AG04449 (cell line): Measurements from ENCODE around the gene PHF21B.

ENCODE experiments used
- CTCF ChIA-PET: fragments of 350-600 bp; formaldehyde crosslinking; extraction: SDS; loops from one replicate; lab custom pipeline; 2021; ENCODE audit warnings: antibody characterized with exemption; lab: Yijun Ruan, JAX
- POLR2A ChIA-PET: fragments of 400-600, 350-600 bp; formaldehyde crosslinking; extraction: SDS; loops from one replicate; lab custom pipeline; 2020; ENCODE audit warnings: antibody characterized with exemption, inconsistent platforms; lab: Yijun Ruan, JAX
- DNase-seq: peaks from one replicate; pipeline ENCODE4 v3.0.0-alpha.2; 2010; ENCODE audit warnings: low read depth, low spot score
- H3K4me3 ChIP-seq: 2 replicates; pipeline ENCODE4 v1.5.1; 2011; ENCODE audit warnings: low read depth, mild to moderate bottlenecking, control low read depth, low read length
- TF ChIP-seq, protein P1 (sequence below): IDR thresholded peaks from one replicate; pipeline ENCODE4 v1.5.1; 2011; ENCODE audit warnings: mild to moderate bottlenecking, moderate library complexity, low read length, control low read depth, inconsistent platforms; ENCODE audit not compliant: insufficient read depth; ENCODE audit errors: missing control alignments

Gene PHF21B

DNA sequence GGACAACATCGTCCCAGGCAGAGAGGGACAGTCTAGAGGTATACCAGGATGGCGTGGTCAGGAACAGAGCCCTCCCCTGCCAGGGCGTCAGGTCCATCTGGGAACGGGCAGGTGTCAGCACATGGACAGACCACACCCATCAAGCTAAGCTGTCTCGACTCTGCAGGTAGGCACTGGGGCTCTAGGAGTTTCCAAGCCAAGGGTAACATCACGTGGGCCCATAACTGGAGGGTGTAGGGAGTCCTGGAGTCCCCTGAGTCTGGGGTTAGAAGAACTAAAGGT is 75.4 kb downstream of the PHF21B start:
- TF ChIP-seq, protein P1, sequence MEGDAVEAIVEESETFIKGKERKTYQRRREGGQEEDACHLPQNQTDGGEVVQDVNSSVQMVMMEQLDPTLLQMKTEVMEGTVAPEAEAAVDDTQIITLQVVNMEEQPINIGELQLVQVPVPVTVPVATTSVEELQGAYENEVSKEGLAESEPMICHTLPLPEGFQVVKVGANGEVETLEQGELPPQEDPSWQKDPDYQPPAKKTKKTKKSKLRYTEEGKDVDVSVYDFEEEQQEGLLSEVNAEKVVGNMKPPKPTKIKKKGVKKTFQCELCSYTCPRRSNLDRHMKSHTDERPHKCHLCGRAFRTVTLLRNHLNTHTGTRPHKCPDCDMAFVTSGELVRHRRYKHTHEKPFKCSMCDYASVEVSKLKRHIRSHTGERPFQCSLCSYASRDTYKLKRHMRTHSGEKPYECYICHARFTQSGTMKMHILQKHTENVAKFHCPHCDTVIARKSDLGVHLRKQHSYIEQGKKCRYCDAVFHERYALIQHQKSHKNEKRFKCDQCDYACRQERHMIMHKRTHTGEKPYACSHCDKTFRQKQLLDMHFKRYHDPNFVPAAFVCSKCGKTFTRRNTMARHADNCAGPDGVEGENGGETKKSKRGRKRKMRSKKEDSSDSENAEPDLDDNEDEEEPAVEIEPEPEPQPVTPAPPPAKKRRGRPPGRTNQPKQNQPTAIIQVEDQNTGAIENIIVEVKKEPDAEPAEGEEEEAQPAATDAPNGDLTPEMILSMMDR = no peak
- H3K4me3 ChIP-seq = no peak overlapping the region
- no peak for DNase-seq
- CTCF ChIA-PET = no interaction called here
- POLR2A ChIA-PET = no interaction called here

DNA sequence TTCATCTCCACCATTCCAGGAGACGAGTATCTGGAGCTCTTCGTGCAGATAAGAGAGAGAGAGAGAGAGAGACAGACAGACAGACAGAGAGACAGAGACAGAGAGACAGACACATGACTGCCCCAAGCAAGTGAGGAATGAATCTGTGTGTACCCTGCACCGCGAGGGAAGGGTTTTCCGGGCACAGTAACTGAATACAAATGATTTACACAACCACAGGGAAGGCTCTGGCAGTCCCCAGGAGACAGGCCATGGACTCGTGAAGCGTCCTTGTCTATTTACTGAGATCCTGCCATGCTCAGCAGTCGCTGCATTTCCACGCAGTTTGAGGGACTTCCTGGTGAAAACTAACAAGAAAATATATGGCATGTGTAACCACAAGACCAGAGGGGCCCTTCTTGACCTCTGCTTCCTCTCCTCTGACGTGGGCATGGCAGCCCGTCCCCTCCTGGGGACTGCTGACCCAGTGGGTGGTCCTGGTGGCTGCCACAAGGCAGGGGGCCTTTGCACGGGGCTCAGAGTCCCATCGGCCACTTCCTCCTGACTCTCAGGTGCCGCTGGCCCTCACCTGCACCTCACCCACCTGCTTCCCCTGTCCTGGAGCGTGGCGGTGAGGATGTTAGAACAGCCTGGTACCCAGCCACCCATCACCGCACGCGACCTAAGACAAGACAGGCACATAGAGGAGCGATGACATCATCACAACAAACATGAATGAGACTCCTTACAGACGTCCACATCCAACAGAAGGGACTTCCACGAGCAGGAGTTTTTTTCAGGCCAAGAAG is 75.9 kb downstream of the PHF21B start:
- ChIA-PET CTCF (no interaction called here), POLR2A (no interaction called here)
- H3K4me3 ChIP-seq = no peak overlapping the region
- no peak for DNase-seq
- TF ChIP-seq, protein P1 = no peak

DNA sequence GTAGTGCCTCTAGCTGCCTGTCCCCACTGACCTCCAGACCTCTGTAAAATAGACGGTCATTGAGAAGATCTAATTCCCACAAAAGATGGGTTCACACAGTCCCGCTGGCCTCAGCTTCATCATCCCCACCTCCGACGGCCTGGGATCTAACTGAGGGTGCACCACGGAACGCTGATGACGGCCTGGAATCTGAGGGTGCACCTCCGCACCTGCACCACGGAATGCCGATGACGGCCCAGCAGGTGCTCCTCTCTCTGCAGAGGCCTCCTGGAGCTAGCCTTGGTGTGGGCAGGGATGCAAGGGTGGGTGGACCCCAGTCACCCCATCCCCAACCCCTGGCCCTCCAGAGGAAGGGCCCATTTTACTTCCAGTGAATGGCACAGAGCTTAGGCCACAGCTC is 77.3 kb downstream of the PHF21B start:
- CTCF ChIA-PET = no interaction called here
- no peak for DNase-seq
- TF ChIP-seq, protein P1 = no peak
- H3K4me3 ChIP-seq = no peak overlapping the region
- POLR2A ChIA-PET = interaction anchor here (0.7 kb wide), 1 partner anchor 84 kb away, joined by 3 read pairs; no protein-coding TSS in a partner anchor

DNA sequence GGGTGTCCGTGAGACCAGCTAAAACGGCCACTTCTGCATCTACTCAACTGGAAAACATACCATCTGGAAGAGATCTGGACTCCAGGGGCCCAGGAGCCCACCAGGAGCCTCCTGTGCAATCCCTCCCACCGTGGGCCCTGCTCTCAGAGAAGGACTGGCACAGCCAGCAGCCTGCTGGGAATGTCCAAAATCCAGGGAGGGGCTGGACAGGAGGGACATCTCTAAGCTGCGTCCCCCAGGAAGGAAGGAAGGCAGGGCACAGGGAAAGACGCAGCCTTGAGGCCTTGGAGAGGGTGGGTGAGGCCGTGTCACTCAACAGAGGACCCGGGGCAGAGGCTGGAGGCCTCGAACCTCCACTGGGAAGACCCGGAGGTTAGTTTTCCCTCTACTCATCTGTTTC is 78.0 kb downstream of the PHF21B start:
- TF ChIP-seq, protein P1 = no peak
- ChIA-PET CTCF (no interaction called here), POLR2A (no interaction called here)
- H3K4me3 ChIP-seq = no peak overlapping the region
- no peak for DNase-seq

DNA sequence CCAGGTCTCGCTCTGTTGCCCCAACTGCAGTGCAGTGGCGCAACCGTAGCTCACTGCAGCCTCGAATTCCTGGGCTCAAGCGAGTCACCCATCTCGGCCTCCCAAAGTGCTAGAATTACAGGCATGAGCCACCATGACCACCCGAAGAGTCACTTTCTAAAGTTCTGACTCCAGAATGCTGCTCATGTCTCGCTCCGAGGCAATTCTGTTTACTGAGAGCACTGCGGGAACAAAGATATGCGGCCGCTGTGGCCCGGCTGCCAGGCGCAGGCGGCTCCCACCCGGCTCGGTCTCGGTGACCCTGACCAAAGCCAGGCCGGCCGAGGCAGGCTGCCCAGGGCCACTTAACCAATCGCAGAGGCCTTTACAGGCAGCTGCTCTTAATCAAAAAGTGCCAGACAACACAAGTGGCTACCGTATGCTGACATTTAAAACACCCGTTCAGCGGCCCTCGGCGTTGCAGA is 78.7 kb downstream of the PHF21B start:
- TF ChIP-seq, protein P1 = no peak
- ChIA-PET CTCF (no interaction called here), POLR2A (no interaction called here)
- DNase-seq = no peak
- no peak overlapping the region for H3K4me3 ChIP-seq

DNA sequence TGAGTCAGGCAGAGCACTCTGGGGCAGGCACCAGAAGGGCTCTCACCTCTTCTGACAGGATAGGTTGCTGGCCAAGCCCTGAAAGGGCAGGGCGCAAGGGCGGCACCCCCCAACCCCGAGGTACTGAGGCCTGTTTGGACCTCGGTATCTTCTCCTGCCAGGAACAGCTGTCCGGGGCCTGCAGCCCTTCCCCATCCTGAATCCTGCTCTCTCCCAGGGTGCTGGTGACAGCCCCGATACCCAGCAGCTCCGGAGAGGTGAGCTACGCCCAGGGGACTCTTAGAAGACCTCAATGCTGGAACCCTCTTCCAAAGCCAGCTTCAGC is 79.1 kb downstream of the PHF21B start:
- DNase-seq = no peak
- no peak overlapping the region for H3K4me3 ChIP-seq
- POLR2A ChIA-PET = no interaction called here
- TF ChIP-seq, protein P1 = no peak
- CTCF ChIA-PET = no interaction called here
